WI38 (cell line): Measurements from ENCODE around the gene TTLL7.
"Not testable (repeated sequence)": the region's sequence is repeated elsewhere in the genome, so short reads cannot be mapped to it uniquely, and the experiment has no call there.

ENCODE experiments used
- H3K4me3 ChIP-seq: 2 replicates; pipeline ENCODE4 v1.5.1; 2011; ENCODE audit warnings: low read depth, mild to moderate bottlenecking, control low read depth, low read length
- TF ChIP-seq, protein P1 (sequence below): IDR thresholded peaks from 2 replicates; pipeline ENCODE4 v1.5.1; 2012; ENCODE audit warnings: low read depth, mild to moderate bottlenecking, control low read depth, low read length

TTLL7 gene

DNA sequence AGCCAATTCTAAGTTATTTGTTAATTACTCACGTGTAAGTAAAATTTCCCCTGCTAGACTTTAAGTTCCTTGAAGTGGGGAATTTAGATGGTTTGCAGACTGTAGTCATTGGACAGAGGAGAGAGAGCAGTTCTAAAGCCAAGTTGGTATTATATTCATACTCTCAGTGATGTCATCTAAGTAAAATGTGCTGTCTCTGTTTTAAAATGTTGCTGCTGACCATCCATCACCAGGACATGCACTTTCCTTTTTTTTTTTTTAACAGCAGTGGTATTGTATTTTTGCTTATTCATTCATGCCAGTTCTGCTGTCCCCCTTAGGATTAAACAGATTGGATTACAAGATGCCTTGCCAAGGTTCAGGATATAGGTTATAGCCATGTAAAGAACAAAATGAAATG is 2.3 kb downstream of the TTLL7 start:
- H3K4me3 ChIP-seq: no peak overlapping the region
- TF ChIP-seq, protein P1, sequence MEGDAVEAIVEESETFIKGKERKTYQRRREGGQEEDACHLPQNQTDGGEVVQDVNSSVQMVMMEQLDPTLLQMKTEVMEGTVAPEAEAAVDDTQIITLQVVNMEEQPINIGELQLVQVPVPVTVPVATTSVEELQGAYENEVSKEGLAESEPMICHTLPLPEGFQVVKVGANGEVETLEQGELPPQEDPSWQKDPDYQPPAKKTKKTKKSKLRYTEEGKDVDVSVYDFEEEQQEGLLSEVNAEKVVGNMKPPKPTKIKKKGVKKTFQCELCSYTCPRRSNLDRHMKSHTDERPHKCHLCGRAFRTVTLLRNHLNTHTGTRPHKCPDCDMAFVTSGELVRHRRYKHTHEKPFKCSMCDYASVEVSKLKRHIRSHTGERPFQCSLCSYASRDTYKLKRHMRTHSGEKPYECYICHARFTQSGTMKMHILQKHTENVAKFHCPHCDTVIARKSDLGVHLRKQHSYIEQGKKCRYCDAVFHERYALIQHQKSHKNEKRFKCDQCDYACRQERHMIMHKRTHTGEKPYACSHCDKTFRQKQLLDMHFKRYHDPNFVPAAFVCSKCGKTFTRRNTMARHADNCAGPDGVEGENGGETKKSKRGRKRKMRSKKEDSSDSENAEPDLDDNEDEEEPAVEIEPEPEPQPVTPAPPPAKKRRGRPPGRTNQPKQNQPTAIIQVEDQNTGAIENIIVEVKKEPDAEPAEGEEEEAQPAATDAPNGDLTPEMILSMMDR: no peak

- no peak overlapping the region for H3K4me3 ChIP-seq
- TF ChIP-seq, protein P1: no peak
Observed at GRCh38 chr1:83996191-83996590, 2.7 kb downstream of the TTLL7 start.

- no peak overlapping the region for H3K4me3 ChIP-seq
- TF ChIP-seq, protein P1: no peak
Observed at GRCh38 chr1:83995649-83996048, 3.3 kb downstream of the TTLL7 start.

- TF ChIP-seq, protein P1: no peak
- H3K4me3 ChIP-seq: no peak overlapping the region
Observed at GRCh38 chr1:83994111-83994510, 4.8 kb downstream of the TTLL7 start.

- TF ChIP-seq, protein P1: no peak
- no peak overlapping the region for H3K4me3 ChIP-seq
Observed at GRCh38 chr1:83990734-83991133, 8.2 kb downstream of the TTLL7 start.

DNA sequence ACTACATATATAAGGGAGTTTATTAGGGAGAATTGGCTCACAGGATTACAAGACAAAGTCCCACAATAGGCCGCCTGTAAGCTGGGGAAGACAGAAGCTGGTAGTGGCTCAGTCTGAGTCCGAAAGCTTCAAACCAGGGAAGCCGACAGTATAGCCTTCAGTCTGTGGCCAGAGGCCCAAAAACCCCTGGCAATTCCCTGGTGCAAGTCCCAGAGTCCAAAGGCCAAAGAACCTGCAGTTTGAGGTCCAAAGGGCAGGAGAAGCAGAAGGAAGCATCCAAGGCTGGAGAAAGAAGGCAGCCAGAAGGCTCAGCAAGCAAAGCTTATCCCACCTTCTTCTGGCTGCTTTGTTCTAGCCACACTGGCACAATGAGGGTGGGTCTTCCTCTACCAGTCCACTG is 13.9 kb downstream of the TTLL7 start:
- TF ChIP-seq, protein P1: no peak
- no peak overlapping the region for H3K4me3 ChIP-seq

DNA sequence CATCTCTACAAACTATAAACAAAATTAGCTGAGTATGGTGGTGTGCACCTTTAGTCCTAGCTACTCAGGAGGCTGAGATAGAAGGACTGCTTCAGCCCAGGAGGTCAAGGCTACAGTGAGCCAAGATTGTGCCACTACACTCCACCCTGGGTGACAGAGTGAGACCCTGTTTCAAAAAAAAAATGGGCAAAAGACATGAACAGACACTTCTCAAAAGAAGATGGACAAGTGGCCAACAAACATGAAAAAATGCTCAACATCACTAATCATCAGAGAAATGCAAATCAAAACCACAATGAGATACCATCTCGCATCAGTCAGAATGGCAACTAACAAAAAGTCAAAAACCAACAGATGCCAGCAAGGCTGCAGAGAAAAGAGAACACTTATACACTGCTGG is 15.0 kb downstream of the TTLL7 start:
- H3K4me3 ChIP-seq: not testable (repeated sequence)

GRCh38 chr1:83978056-83978455 is 20.9 kb downstream of the TTLL7 start:
- H3K4me3 ChIP-seq: no peak overlapping the region
- TF ChIP-seq, protein P1: no peak
